Adrenal gland (tissue), 12 donors: Measurements from ENCODE around the gene COL6A2. TPM values are rescaled to one million over a fixed set of nuclear protein-coding genes. Genes with fewer than 3 reads are reported as not detected.

Experiments
- DNase-seq, 7 donors: peaks; one replicate each; pipeline ENCODE4 v3.0.0-alpha.2; 2019 to 2020
- H3K27ac ChIP-seq, 5 donors: fragments of 200-600 bp; sonication (generic) in 4 of 5; 1 replicate in 3 of 5; 2 replicates in 2 of 5; pipeline versions ENCODE4 v1.5.1 to v1.8.0; 2016 to 2020; ENCODE audit warnings: mild to moderate bottlenecking in 1 of 5
- H3K27me3 ChIP-seq: fragments of 200-600 bp; 2 replicates; pipeline ENCODE4 v1.8.0; 2021
- H3K36me3 ChIP-seq, 2 donors: fragments of 200-600 bp; replicated peaks in 1 of 2; 1 replicate in 1 of 2; 2 replicates in 1 of 2; pipeline versions ENCODE4 v1.5.1 to v1.8.0; 2018 to 2022
- H3K4me1 ChIP-seq, 2 donors: fragments of 200-600 bp; replicated peaks in 1 of 2; 1 replicate in 1 of 2; 2 replicates in 1 of 2; pipeline versions ENCODE4 v1.5.1 to v1.8.0; 2018 to 2021
- H3K4me3 ChIP-seq, 4 donors: fragments of 200-600 bp; sonication (generic) in 3 of 4; one replicate each; pipeline ENCODE4 v1.5.1; 2016 to 2018
- H3K9me3 ChIP-seq, 3 donors: fragments of 200-600 bp; sonication (generic) in 1 of 3; replicated peaks in 1 of 3; 1 replicate in 2 of 3; 2 replicates in 1 of 3; pipeline versions ENCODE4 v1.5.1 to v1.8.0; 2016 to 2021
- POLR2A ChIP-seq, 2 donors: fragments of 450-650 bp; IDR thresholded peaks; one replicate each; pipeline ENCODE4 v1.6.1; 2017; ENCODE audit warnings: antibody characterized with exemption in 2 of 2, mild to moderate bottlenecking in 2 of 2, moderate library complexity in 1 of 2
- WGBS, 4 donors: extraction: QIAGEN DNeasy Blood & Tissue Kit in 2 of 4; methylation state at CpG; one replicate each; pipeline versions ENCODE4 v1.1.5 to v1.1.7; 2013 to 2017; 5-methylcytosine and 5-hydroxymethylcytosine counted together
- intact Hi-C, 2 donors: fragments of 100-400 bp; cut with DNase I; formaldehyde crosslinking; loops; one replicate each; pipeline versions ENCODE4 v1.14.1 to v1.15.0; 2022 to 2023
- polyA plus RNA-seq, 3 donors: library from polyadenylated mRNA; stranded (reverse); fragments of 200-250 nt in 2 of 3; fragments of 350-450 nt in 1 of 3; fragmentation: Illumina TruSeq in 1 of 3; extraction: RNeasy Lipid Tissue Mini Kit (QIAGEN cat#74804) in 1 of 3; gene quantifications; one replicate each; pipeline ENCODE4 v1.2.3, GENCODE V29; 2013 to 2014
- total RNA-seq, 9 donors: library from RNA; depleted of rRNA in 4 of 9; stranded (reverse); fragments of >200 nt in 4 of 9; fragments of 120-200 nt in 1 of 9; fragmentation: NEBNext Ultra II Directional in 1 of 9; extraction: Animal tissue kit (Norgen Biotek cat#: 25700) in 1 of 9; gene quantifications; one replicate each; pipeline versions ENCODE4 v1.1.0 to v1.2.4, GENCODE V29; 2013 to 2023
- TF ChIP-seq, protein P1 (sequence below), 6 experiments: fragments of 450-650 bp in 4 of 6; fragments of 200-600 bp in 2 of 6; sonication (generic) in 1 of 6; IDR thresholded peaks; 1 replicate in 5 of 6; 2 replicates in 1 of 6; pipeline versions ENCODE4 v1.5.1 to v1.8.0; 2016 to 2021; ENCODE audit warnings: antibody characterized with exemption in 6 of 6, mild to moderate bottlenecking in 2 of 6, moderate library complexity in 1 of 6
- donor health status: healthy with polysubstance abuse.
- donor health status: Bipolar disorder and iron deficiency.
- donor health status: DM: yes; HTN: yes; CAD: no.
- donor health status: DM: no; HTN: no; CAD: no.
- donor health status: DM: no; HTN: no; CAD: no.
- donor health status: DM: yes; HTN: yes; CAD: no.

COL6A2 gene
- total and polyA plus RNA-seq, 12 donors, result 19.0 to 543 (median 181) TPM

DNA sequence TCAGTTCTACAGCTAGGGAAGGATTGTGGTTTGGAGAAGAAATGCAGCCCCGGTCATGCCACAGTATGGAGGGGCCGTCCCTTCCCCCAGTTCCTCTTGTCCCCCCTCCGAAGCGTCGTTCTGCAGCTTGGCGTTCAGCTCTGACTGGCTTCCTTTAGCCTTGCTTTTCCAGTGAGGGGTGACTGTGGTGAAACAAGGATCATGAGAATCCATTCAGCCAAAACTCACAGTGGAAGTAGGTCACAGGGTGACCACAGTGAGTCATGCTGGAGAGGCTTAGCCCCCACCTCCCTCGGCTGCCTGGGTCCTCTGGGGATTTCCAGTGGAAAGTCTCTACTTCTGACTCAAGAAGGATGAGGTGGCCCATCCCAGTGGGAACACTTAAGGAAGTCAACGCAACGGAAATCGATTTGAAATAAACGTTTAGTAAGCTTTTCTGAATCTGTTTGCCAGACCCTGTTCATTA, 37.3 kb upstream of the COL6A2 start:
- no peak overlapping the region for H3K4me3 ChIP-seq
- no peaks in the 10 kb centered on the region for H3K9me3 ChIP-seq
- no peaks in the 10 kb centered on the region for H3K36me3 ChIP-seq
- H3K27ac ChIP-seq, result peak overlapping the region in 4 of 5 donors; percentile 46 to 89 (median 68)
- TF ChIP-seq, protein P1, sequence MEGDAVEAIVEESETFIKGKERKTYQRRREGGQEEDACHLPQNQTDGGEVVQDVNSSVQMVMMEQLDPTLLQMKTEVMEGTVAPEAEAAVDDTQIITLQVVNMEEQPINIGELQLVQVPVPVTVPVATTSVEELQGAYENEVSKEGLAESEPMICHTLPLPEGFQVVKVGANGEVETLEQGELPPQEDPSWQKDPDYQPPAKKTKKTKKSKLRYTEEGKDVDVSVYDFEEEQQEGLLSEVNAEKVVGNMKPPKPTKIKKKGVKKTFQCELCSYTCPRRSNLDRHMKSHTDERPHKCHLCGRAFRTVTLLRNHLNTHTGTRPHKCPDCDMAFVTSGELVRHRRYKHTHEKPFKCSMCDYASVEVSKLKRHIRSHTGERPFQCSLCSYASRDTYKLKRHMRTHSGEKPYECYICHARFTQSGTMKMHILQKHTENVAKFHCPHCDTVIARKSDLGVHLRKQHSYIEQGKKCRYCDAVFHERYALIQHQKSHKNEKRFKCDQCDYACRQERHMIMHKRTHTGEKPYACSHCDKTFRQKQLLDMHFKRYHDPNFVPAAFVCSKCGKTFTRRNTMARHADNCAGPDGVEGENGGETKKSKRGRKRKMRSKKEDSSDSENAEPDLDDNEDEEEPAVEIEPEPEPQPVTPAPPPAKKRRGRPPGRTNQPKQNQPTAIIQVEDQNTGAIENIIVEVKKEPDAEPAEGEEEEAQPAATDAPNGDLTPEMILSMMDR (IDR thresholded peaks at IDR 0.05), result no peak
- TF ChIP-seq POLR2A (IDR thresholded peaks at IDR 0.05), result no peak
- 30 to 50% (median 44%) methylated on average over 11 of the region's 11 CpGs for whole genome bisulfite sequencing, 4 donors
- H3K4me1 ChIP-seq, result peaks cover 8 to 13% of the 10 kb centered on the region in 2 donors
- DNase-seq, result peak in 6 of 7 donors; percentile 62 to 83 (median 76)
- intact Hi-C loops, result no loop called here
- H3K27me3 ChIP-seq, result no peaks in the 10 kb centered on the region

DNA sequence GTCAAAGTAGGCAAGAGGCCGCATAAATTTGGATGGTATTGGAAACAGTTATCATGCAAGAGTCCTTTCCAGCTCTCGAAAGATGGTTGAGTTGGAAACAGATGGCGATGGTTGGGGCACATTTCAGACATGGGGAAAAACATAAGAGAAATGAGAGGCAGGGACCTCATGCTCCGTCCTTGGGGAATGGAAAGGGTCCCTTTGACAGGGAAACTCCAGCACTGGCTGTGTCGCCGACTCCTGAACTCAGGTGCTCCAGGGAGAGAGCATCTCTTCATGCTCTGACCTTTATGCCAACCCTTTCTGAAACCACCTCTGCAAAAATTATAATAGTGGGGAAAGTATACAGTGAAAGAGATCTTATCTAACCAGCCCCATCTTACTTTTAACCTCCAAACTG, 36.8 kb upstream of the COL6A2 start:
- no peaks in the 10 kb centered on the region for H3K36me3 ChIP-seq
- intact Hi-C loops, result no loop called here
- H3K4me3 ChIP-seq, result no peak overlapping the region
- H3K9me3 ChIP-seq, result no peaks in the 10 kb centered on the region
- H3K27me3 ChIP-seq, result no peaks in the 10 kb centered on the region
- TF ChIP-seq, protein P1 (IDR thresholded peaks at IDR 0.05), result no peak
- no peak for TF ChIP-seq POLR2A (IDR thresholded peaks at IDR 0.05)
- DNase-seq, result peak in 1 of 7 donors; percentile 16
- WGBS, 4 donors, result 82 to 89% (median 85%) methylated on average over 6 of the region's 6 CpGs
- peak overlapping the region in 4 of 5 donors; percentile 3 to 79 (median 58) for H3K27ac ChIP-seq
- H3K4me1 ChIP-seq, result peaks cover 3 to 9% of the 10 kb centered on the region in 2 donors

DNA sequence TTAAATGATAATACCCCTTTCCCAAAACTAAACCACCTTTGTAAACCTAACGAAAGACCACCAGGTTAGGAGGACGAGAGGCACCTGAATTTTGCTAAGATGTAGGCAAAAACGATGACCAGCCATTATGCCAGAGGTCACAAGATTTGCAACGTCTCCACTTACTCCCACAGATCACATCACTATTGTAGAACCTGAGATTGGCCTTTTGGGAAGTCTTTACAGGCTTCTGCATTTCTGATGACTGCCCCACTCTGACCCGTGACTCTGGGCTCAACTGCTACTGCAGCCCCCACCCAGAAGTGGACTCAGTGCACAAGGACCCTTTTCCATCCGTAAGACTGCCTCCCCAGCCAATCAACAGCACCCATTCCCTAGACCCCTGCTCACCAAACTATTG, 36.4 kb upstream of the COL6A2 start:
- Histone ChIP-seq H3K4me3 (no peak overlapping the region), H3K27ac (peak overlapping the region in 2 of 5 donors; percentile 70 to 79), H3K27me3 (no peaks in the 10 kb centered on the region), H3K4me1 (peaks cover 0 to 6% of the 10 kb centered on the region in 2 donors), H3K9me3 (no peaks in the 10 kb centered on the region), H3K36me3 (no peaks in the 10 kb centered on the region)
- WGBS, 4 donors, result 79 to 86% (median 83%) methylated on average over 6 of the region's 6 CpGs
- intact Hi-C loops, result no loop called here
- DNase-seq, result peak in 1 of 7 donors; percentile 13
- TF ChIP-seq, protein P1 (IDR thresholded peaks at IDR 0.05), result no peak
- TF ChIP-seq POLR2A (IDR thresholded peaks at IDR 0.05), result no peak

DNA sequence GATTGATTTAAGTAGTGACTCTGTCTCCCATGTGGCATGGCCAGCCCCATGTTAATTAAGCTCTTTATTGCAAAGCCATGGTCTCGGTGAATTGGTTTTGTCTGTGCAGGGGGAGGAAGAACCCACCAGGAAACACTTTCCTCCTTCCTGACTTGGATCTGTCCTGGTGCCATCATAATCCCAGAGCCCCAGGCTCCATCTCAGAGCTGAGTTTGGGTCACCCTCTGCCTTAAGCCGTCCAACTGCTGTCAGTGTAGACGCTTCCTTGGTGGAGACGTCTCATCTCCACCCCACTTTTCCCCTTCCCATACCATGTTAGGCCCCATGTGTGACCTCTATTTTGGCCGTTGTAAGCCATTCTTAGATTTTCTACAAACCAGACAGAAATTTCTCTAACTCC, 36.0 kb upstream of the COL6A2 start:
- 85 to 90% (median 89%) methylated on average over 5 of the region's 5 CpGs for WGBS, 4 donors
- Histone ChIP-seq H3K4me3 (no peak overlapping the region), H3K4me1 (peaks cover 0 to 3% of the 10 kb centered on the region in 2 donors), H3K27ac (no peak overlapping the region), H3K27me3 (no peaks in the 10 kb centered on the region), H3K9me3 (no peaks in the 10 kb centered on the region), H3K36me3 (no peaks in the 10 kb centered on the region)
- intact Hi-C loops, result no loop called here
- TF ChIP-seq, protein P1 (IDR thresholded peaks at IDR 0.05), result no peak
- TF ChIP-seq POLR2A (IDR thresholded peaks at IDR 0.05), result no peak
- peak in 1 of 7 donors; percentile 8 for DNase-seq
